Muscle of back (tissue), 11 donors: ENCODE measurements around the gene FIP1L1. TPM values are rescaled to one million over a fixed set of nuclear protein-coding genes. Genes with fewer than 3 reads are reported as not detected.
"Not testable (repeated sequence)": the region's sequence is repeated elsewhere in the genome, so short reads cannot be mapped to it uniquely, and the experiment has no call there.

Experiments used
- DNase-seq, 3 donors: peaks; one replicate each; pipeline versions ENCODE4 v3.0.0 to v3.0.0-alpha.2; 2013
- polyA plus RNA-seq, 10 donors: library from polyadenylated mRNA; unstranded; fragments of 120-200 nt; gene quantifications; one replicate each; pipeline ENCODE4 v1.2.1, GENCODE V29; 2013; ENCODE audit not compliant: insufficient read length in 10 of 10

The FIP1L1 gene
- polyA plus RNA-seq, 10 donors, result 38.9 to 49.7 (median 46.0) TPM

DNA sequence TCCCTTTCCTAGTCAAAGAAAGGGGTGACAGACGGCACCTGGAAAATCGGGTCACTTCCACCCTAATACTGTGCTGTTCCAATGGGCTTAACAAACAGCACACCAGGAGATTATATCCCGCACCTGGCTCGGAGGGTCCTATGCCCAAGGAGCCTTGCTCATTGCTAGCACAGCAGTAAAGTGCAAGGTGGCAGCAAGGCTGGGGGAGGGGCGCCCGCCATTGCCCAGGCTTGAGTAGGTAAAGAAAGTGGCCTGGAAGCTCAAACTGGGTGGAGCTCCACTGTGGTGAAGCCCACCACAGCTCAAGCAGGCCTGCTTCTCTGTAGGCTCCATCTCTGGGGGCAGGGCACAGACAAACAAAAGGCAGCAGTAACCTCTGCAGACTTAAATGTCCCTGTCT lies 89.1 kb downstream of the FIP1L1 start:
- DNase-seq, result not testable (repeated sequence)

DNA sequence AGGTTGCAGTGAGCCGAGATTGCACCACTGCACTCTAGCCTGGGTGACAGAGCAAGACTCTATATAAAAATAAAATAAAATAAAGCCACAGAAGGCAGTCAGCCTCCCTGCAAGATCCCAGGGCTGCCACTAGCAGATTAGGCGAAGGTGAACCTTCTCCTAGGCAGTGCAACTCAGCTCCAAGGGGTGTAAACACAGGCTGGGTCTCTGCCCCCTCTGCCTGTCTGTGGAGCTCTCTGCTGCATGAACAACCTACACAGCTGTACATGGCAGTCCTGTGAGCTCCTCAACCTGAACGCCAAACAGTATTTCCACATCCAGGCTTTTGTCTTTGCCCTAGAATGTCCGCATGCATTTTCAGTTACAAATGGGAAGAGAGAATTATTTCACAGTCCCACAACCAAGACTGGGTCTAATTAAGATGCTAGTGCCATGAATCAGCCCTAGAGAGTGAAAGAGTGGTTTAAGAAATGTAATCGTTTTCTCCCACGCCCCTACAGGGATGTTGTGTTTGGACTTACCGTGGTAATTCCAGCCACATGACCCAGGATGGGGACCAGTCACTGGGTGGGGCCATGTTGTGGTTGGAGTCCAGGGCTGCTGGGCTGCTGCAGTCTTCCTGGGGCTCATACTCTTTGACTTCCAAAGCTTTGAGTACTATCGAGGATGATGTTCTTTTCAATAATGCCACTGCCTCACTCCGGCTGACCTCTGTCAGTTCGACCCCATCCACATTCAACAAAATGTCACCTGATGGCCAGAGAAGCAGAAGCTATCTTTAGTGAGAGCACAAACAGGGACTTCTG lies 99.0 kb downstream of the FIP1L1 start:
- DNase-seq, result peak in 1 of 3 donors; percentile 97

DNA sequence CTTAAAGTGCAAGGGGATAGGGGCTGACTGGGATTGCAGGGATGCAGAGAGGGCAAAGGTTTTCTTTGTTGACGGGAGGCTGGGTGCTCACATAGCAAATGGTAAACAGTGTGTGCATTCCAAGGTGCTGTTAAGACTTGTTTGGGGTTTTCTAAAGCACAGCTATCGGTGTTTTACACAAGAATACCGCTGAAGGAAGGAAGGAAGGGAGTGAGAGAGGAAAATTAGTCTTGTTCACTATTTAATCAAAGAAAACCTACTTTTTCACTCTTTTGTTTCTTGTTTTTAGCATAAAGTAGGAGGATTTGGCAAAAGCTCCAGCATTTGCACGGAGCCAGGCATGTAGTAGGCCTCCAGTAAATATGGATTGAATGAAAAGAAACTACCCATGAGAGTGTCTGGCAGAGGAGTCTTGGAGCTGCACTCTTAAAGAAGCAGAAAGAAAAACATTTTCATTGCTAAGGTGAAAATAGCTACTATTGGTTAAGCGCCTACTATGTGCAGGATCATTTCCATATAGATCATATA lies 99.7 kb downstream of the FIP1L1 start:
- DNase-seq, result peak in 1 of 3 donors; percentile 33

DNA sequence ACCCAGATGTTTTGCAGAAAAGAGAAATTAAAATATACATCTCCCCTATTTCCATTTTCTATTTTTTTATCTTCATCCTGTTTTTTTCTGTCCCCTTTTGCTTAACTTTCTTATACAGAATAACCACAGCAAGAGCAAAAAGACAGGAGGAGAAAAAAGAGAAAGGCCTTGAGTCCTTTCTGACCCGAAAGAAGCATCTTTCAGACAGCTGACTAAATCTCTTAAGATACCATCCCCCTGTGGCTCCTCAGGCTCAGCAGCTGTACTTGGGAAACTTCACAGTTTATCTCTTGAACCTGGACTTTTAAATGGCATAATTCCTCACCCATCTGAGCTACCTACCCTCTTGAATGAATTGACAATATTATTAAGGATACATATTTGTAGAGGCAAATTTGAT lies 100.2 kb downstream of the FIP1L1 start:
- DNase-seq, result no peak

DNA sequence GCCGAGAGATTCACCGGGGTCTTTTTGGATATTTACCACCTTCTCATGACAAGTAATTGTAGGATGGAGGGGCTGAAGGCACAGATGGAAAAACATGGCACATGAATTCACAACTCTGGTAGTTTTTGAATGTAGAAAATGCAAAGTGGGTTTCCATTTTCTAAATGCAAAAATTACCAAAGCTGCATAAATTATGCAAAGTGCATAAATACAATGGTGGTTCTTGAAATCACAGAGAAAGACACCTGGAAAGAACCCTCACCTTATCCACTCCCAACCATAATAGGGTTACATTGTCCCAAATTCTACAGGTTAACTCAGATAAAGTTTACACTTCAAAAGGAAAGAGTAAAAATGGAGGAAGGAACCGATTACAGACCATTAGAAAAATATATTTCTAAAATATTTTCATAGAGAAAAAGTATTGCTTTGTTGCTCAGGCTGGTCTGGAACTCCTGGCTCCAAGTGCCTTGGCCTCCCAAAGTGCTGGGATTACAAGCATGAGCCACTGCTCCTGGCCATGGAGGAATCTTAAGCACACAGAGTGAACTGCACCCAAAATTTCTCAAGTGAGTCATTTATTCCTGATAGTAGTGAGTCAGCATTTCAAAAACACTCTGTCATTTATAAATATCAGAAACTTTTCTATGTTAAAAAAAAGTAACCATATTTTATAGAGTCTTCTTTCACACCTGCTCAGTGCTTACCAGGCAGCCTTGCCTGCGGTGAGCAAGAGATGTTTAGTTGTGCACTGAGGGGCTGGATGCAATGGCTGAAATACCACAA lies 101.4 kb downstream of the FIP1L1 start:
- DNase-seq, result peak in 1 of 3 donors; percentile 78

DNA sequence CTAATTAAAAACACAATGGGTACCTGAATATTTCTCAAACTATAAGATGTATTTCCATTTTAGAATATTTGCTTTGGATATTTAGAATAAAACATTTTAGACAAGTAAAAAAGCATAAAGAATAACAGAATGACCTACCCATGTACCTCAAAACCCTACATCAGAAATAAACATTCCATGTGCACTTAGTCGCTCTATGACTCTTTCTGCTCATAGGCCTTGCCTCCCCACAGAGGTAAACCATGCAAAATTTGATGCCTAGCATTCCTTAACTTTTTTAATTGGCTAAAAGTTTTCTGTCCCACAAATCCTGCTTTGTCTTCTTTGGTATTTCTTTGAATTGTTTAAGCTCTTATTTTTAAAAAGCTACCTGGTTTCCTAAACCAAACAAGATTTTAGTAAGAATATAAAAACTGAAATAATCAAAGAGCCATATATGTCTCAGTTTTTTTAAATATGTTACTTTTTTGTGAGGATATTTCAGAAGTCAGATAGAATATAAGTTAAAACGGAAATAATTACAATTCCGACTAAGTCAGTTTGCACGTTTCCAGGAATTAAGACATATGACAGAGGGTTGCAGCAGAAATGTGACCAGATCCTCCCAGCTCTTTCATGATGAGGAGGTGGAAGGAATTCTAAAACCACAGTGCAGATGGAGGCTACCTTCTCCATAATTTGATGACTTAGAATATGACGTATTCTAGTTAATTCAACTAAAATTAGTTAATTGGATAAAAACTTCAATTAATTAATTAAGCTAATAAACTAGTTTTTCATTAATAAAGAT lies 102.5 kb downstream of the FIP1L1 start:
- peak in 1 of 3 donors; percentile 66 for DNase-seq

DNA sequence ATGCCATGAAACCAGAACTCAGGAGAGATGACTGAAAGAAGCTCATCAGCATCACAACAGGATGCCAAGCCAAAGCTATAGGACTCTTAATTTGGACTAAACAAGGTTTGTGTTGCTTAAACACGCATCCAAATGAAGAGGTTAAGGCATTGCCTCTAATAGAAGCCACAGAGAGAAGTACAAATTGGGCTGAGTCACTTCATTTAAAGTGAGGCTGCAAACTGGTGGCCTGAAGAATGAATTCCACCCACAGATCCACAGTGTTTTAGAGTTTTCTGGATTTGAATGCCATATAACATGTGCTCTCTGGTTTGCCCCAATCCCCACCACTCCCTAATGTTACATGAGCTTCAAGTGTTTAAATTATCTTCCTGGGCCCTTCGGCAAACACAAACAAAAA lies 103.5 kb downstream of the FIP1L1 start:
- DNase-seq, result no peak

DNA sequence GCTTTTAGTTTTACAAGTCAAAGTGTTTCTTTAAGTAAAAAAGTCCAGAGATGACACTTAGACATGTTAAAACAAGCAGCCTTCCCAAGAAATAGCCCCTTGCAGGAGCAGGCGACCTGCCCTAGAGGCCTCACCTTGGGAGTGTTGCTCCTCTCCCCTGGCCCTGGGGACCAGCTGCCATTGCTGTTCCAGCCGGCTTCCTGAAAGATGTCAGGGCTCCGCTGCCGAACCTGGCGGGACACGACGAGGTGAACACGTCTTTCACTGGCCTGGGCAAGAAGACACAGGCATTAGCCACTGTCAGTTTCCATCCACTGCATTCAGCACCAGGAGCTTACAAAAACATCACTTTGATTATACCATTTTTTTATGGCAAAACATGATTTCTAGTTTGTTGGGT lies 104.1 kb downstream of the FIP1L1 start:
- DNase-seq, result no peak

DNA sequence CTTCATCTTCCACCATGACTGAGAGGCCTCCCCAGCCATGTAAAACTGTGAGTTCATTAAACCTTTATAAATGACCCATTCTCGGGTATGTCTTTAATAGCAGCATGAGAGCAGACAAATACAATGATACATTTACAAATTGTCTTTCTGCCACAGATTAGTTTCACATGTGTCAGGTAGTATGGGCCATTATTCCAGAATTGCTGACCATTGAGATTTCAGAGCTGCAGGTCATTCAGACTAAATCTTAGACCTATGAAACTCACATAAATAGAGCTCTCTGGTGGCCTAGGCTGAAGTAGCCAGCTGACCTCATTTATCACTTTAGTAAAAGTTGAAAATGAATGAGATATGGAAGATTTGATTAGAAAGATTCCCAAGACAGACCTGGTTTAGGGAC lies 105.8 kb downstream of the FIP1L1 start:
- no peak for DNase-seq

DNA sequence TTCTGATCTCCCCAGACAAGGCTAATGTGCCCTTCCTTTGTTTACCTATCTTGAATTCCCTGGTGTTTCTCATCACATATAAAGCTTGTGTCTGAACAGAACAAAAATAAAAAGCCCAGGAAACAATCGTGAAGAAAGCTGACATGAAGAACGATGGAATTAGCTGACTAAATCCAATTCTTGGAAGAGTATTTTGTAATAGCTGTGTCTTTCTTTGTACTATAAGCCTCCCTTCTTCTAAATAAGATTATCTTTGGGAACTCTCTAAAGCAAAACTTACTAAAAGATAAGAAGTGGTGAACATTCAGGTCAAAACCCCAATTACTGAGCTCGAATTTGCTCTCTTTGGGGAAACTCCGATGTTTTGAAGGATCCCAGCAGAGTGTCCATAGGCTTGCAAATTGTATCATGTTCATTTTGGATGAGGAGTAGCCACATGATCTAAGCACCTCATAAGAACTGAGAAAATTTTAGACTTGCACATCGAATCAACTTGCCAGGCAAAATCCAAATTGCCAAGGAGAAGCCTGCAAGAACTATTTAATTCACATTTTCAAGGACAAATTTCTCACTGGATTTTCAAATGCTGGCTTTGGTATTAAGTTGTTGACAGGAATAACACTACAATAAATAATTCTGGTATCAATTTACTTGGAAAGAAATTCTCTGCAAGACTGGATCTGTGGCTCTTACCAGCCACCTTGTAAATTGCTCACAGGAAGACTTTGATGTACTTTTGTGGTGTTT lies 107.6 kb downstream of the FIP1L1 start:
- DNase-seq, result no peak

DNA sequence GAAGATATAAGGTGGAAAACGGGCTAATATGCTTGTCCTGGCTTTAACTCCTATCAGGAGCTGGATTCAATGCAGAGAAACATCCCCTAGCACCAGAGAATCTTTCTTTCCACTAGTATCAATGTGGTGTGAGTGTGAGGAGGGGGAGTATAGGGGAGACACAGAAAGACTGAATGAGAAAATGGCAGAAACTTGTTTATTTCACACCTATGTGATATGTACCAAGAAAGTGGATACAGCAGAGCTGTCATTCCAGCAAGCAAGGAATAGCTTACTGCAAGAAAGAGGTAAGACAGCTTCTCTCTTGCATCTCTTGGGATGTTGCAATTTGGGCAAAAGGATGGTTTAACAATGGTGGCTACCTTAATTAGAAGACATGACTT lies 108.2 kb downstream of the FIP1L1 start:
- DNase-seq, result no peak

DNA sequence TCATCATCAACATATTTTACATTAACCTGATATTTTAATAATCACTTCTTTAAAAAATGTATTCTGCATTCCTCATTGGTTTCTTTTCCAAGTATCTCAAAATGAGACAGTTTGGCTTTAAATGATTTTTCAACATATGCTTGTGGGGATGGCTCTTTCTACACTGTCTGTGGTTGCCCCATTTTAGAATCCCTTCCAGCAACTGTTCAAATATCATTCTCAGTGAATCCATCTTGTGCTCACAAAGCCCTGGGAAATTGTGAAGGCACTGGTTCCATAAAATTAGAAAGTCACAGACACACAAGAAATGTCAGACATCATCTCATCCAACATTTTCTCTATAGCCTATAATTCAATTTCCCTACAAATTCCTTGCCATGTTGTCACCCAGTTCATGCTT lies 110.3 kb downstream of the FIP1L1 start:
- no peak for DNase-seq

DNA sequence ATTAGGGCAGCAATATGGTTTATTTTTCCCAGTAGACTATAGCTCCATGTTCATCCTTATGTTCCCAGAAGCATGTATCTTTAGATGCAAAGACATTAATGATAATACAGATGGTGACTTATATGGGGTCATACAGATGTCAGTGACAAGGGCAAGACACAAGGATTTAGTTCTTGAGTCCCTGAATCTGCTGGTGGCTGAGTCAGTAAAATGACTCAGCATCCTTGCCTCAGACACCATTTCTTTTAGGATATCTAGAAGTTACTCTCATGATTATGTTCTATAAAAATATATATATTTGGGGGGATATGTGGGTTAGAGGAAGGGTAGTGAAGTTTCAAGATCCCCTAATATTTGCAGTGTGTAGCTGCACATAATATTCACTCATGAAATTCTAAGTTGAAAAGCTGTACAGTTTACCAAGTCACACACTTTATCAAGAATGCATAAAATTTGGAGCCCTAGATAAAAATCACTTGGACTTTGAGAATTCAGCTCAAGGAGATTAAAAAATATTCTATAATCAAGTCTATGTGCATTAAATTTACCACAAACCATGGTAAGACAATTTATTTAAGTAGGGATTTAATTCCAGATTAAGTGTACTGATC lies 111.9 kb downstream of the FIP1L1 start:
- no peak for DNase-seq

DNA sequence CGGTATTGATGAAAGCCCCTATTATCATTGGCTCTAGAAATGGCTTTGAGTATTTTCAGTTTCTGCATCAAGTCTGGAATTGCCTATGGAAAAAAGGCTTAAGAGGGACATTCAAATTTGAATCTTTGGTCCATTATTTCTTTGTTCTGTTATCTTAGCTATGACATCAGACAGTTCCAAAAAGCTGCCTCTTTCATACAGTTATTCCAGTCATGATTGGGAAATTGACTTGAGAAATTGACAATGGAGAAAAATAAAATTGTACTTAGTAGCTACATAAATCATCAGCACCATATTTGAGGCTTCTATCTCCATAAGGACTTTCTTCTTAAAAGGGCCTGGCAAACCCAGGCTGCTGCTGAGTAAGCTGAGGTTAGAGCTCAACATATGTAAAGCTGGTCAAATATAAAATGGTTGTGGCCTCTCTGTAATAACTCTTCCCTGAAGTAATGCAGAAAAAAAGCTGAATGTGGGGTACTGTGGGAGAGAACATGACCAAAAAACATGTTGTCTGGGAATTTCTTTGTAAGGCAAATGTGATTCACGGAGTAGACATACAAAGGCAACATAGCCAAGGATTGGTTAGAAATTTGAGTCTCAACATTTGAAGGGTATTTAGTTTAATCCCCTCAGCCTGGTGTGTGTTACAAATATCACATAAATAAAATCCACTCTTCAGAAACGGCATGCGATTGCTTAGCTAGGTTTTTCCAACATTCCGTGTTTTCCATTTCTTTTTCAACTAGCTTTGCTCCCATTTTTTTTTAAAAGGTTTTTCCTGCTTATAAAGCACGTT lies 112.9 kb downstream of the FIP1L1 start:
- peak in 1 of 3 donors; percentile 66 for DNase-seq

DNA sequence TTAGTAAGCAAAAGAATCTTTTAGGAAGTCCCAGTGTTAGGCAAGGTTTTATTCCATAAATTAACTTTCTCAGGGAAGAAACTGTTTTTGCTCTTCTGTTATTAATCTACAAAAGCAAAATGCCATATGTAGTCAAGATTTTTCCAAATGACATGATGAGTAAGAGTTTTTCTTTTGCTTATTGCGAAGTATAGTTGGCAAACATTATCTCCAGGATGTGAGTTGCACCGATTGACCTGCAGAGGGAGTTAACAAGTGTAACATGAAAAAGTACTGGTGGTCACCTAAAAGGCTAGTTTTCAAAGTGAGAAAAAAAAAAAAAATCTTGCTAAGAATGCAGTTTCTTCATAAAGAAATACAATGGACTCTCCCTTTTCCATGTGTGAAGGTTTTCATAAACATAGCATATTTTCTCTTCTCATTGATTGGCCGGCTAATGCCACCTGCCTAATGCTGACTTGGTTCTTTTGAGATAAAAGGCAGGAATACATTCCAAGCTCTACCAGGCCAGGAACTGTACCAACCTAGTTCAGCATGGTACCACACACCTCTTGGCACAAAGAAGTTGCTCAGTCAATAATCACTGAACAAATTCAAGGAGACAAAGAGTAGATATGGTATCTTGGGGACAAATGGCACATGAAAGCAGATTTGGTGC lies 113.7 kb downstream of the FIP1L1 start:
- DNase-seq, result peak; percentile 74 to 88 (median 86)

DNA sequence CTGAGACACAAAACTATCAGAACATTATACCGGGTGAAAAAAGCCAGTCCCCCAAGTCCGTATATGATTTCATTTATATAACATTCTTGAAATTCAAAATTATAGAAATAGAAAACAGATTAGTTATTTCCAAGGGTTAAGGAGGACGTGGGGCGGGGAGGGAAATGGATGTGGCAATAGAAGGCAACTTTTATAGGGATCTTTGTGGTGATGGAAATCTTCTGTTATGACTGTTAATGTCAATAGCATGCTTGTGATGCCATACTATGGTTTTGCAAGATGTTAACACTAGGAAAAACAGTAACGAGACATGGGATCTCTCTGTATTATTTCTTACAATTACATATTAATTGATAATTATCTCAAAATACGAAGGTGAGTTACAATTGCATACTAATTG lies 117.4 kb downstream of the FIP1L1 start:
- no peak for DNase-seq

DNA sequence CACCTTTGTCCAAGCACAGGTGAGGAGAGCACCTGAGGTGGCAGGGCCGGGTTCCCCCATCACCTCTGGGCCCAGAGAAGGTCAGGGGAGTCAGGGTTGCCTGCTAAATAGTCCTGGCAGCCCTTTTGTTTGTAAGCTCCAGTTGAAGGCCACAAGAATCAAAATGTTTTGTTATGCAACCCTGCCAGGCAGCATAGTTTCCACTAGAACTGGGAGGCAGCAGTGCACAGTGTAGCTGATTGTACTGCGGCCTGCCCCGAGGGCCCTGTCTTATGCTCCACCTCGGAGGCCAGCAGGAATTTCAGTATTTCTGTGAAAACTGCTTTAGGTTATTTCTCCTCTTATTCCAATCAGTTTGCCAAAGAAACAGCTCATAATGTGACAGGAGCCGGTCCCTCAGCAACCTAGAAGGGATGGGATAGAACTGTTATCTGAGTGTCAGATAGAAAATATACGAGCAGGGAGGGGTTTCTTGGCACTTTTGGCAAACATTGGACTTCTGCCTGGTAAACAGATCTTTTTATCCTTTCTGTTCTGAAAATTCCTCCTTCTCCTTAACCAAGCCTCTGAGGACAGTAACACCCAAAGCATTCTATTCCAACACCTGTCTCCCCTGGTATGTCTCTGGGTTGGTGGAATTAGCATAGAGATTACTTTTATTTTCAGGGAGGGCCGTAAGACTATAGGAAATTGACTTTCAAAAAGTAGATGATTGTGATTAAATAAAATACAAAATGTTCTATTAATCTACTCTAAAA lies 120.2 kb downstream of the FIP1L1 start:
- DNase-seq, result peak; percentile 67 to 89 (median 77)

DNA sequence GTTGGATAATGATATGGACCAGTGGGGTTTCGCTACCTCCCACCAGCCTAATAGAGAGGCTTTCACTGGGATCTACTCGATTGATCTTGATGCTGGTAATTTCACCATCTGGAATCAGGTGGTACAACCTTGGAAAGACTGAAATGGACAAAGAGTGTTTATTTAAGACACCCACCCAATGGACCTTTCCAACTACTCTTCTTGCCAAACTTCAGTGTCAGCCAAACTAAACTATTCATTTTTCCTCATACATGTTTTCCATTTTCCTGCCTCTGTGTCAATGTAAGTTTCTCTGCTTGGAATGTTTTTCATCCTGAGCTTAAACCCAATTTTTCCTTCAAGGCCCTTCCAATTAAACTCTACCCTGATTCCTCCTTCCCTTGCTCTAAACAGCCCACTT lies 121.3 kb downstream of the FIP1L1 start:
- DNase-seq, result peak in 2 of 3 donors; percentile 68 to 84

DNA sequence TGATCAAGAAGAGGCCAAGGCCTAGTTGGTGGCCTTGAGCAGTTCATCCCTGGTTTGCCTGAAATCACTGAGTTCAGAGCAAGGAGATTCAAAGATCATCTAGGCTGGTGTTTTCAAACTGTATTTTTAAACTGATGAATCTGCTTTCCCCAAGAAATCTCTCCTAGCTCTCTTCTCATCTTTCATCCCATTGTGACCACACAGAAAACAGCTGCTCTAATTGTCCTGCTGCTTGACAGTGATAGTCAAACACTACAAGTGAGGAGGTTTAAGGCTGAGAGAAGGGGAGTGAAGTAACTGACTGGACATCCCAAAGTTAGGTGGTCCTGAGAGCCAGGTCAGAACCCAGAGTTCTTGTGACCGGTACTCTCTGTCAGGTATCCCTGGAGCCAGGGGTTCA lies 122.3 kb downstream of the FIP1L1 start:
- DNase-seq, result no peak
